Right renal pelvis (tissue), 4 donors: Measurements from ENCODE around the gene DAP3. TPM values are rescaled to one million over a fixed set of nuclear protein-coding genes. Genes with fewer than 3 reads are reported as not detected.
"Not testable (repeated sequence)": the region's sequence is repeated elsewhere in the genome, so short reads cannot be mapped to it uniquely, and the experiment has no call there.

Experiments used
- DNase-seq, 4 donors: peaks; one replicate each; pipeline ENCODE4 v3.0.0-alpha.2; 2013; ENCODE audit warnings: low read depth in 4 of 4, low spot score in 3 of 4, missing footprints in 1 of 4
- polyA plus RNA-seq, 4 donors: library from polyadenylated mRNA; unstranded; fragments of 120-200 nt; gene quantifications; one replicate each; pipeline ENCODE4 v1.2.1, GENCODE V29; 2013; ENCODE audit not compliant: insufficient read length in 4 of 4

Gene DAP3
- polyA plus RNA-seq, 4 donors: 103 to 120 (median 113) TPM

DNA sequence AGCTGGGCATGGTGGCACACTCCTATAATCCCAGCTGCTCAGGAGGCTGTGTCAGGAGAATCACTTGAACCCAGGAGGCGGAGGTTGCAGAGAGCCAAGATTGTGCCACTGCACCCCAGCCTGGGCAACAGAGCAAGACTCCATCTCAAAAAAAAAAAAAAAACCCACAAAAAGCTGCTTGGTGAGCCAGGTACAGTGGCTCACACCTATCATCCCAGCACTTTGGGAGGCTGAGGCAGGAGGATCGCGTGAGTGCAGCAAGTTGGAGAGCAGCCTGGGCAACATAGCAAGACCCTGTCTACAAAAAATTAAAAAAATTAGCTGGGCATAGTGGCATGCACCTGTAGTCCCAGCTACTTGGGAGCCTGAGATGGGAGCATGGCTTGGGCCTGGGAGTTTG is 26.2 kb downstream of the DAP3 start:
- DNase-seq: not testable (repeated sequence)

DNA sequence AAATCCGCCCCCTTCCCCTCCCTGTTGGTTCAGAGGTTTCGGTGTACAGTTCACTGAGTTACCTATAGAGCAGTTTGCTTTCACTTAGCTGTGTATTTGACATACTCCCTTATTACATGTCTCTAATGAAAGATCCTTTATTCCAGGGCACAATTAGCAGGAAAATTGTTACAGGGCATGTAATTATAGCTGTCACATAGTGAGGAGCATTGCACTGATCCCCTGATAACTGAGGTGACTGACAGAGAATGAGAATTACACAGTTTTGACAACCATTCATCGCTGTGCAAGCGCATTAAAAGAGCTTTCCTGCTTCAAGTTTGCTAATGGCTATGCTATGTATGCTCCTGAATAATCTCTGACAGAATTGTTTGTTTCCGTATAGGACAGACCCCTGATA is 26.9 kb downstream of the DAP3 start:
- DNase-seq: no peak

- DNase-seq: no peak
Observed at GRCh38 chr1:155717041-155717440, 28.1 kb downstream of the DAP3 start.

- not testable (repeated sequence) for DNase-seq
Observed at GRCh38 chr1:155718524-155719115, 29.7 kb downstream of the DAP3 start.

DNA sequence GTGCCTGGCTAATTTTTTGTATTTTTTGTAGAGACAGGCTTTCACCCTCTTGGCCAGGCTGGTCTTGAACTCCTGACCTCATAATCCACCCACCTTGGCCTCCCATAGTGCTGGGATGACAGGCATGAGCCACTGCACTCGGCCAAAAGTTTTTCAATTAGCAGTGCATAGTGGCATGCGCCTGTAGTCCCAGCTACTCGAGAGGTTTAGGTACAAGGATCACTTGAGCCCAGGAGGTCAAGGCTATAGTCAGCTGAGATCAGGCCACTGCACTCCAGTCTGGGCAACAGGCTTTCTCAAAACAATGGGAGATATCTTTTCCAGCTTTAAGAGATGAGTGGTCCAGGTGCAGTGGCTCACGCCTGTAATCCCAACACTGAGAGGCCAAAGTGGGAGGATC is 30.8 kb downstream of the DAP3 start:
- no peak for DNase-seq

GRCh38 chr1:155725142-155725541 is 36.3 kb downstream of the DAP3 start:
- no peak for DNase-seq

DNA sequence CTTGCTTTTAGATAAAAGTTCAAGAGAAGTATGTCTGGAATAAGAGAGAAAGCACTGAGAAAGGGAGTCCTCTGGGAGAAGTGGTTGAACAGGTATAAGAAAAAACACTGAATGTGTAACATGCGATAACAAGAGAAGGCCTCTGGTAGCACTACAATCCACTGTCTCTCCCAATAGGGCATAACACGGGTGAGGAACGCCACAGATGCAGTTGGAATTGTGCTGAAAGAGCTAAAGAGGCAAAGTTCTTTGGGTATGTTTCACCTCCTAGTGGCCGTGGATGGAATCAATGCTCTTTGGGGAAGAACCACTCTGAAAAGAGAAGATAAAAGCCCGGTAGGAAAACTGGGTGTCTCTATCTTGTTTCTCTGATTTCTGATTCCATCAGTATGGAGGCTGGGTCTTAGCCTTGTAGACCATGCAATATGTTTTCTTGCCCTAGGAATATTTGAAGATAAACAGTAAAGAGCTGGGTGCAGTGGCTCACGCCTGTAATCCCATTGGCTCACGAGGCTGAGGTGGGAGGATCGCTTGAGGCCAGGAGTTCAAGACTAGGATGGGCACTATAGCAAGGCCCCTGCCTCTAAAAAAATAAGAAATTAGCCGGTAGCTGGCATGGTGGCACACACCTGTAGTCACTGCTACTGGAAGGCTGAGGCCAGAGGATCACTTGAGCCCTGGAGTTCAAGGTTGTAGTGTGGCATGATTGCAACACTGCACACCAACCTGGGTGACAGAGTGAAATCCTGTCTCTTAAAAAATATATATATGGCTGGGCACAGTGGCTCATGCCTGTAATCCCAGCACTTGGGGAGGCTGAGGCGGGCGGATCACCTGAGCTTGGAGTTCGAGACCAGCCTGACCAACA is 40.4 kb downstream of the DAP3 start:
- DNase-seq: peak in 3 of 4 donors; percentile 33 to 41 (median 35)

DNA sequence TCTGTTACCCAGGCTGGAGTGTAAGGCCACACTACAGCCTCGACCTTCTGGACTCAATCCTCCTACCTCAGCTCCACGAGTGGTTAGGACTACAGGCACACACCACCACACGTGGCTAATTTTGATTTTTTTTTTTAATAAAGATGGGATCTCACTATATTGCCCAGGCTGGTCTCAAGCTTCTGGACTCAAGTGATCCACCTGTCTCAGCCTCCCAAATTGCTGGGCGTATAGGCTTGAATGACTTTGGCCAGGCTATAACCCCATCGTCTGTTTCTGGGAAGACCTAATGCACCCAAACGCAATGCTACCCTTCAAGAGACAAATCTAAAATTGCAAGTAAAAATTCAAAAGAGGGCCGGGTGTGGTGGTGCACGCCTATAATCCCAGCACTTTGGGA is 52.1 kb downstream of the DAP3 start:
- DNase-seq: no peak

GRCh38 chr1:155741908-155742307 is 53.0 kb downstream of the DAP3 start:
- DNase-seq: no peak

GRCh38 chr1:155744711-155745283 is 55.9 kb downstream of the DAP3 start:
- DNase-seq: no peak

DNA sequence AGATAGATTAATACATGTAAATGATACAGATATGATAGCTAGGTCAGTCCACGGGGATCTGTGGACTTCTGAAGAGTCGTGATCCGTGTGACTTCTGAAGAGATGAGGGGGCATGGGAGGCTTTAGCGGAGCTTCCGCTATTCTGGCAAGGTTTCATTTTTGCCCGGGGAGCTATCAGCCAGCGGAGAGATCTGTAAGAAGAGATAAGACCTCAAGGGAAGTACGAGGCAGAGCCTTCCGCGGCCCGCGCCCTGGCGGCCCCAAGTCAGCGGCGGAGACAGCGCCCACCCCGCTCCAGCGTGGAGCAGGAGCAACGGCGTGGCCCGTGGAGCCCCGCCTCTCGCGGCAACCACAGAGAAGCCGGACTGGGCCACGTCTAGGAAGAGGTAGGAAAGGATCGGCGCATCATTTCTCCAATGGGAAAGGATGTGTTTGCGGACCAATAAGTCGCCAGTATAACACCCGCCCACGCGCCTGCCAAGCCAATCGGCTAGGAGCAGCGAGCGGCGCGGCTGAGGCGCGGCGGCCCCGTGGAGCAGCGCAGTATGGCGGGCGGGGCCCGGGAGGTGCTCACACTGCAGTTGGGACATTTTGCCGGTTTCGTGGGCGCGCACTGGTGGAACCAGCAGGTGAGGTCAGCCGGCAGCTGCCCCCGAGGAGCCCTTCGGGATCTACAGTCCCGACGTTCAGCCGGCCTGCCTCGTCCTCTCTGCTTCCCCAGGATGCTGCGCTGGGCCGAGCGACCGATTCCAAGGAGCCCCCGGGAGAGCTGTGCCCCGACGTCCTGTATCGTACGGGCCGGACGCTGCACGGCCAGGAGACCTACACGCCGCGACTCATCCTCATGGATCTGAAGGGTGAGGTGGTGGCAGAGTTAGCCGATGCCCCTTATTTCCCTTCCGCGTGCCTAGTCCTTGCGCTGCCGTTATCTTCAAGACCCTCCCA is 56.7 kb downstream of the DAP3 start:
- peak; percentile 83 to 87 (median 86) for DNase-seq

- DNase-seq: not testable (repeated sequence)
Observed at GRCh38 chr1:155747586-155747985, 58.7 kb downstream of the DAP3 start.

DNA sequence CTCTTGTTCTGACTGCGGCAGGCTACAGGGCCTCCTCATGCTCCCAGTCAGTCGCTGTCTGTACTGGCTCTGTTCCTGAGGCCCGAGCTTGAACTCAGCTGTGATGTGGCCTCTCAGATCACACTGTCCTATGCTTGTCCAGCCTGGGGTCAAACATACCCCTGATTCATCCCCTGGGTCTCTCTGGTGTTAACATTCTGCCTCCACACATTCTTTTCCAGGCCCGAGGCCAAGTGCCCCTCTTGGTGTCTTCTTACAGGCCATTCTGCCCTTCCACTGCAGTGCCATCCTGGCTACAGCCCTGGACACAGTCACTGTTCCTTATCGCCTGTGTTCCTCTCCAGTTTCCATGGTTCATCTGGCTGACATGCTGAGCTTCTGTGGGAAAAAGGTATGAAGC is 59.2 kb downstream of the DAP3 start:
- DNase-seq: not testable (repeated sequence)

- DNase-seq: not testable (repeated sequence)
Observed at GRCh38 chr1:155759017-155759416, 70.1 kb downstream of the DAP3 start.

DNA sequence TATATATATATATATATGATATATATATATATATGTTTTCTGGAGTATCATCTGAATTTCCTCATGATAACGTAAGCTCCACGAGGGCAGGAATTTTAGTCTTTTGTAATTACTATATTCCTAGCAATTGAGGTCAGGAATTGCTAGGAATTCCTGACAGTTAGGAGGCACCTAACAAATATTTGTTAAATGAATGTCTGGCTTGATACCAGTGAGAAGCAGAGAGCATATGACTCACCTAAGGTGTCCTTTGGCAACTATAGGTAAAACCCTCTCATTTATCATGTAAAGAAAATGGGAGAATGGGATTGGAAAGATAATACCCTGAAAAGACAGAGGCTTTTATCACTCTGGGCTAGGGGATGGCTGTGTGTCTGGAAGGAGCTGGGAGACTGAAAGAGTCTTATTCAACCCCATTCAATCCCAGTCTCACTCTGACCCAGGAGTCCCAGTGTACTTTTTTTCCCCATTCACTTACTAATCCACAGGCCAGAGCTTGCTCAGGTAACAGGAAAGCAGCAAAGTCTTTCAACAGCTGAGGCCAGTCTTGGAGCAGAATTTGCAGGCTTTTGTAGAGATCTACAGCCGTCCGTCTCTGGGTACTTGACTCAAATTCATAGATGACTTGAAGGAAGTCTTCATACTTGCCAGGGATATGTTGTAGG is 71.2 kb downstream of the DAP3 start:
- DNase-seq: no peak

- no peak for DNase-seq
Observed at GRCh38 chr1:155760751-155761475, 72.0 kb downstream of the DAP3 start.

DNA sequence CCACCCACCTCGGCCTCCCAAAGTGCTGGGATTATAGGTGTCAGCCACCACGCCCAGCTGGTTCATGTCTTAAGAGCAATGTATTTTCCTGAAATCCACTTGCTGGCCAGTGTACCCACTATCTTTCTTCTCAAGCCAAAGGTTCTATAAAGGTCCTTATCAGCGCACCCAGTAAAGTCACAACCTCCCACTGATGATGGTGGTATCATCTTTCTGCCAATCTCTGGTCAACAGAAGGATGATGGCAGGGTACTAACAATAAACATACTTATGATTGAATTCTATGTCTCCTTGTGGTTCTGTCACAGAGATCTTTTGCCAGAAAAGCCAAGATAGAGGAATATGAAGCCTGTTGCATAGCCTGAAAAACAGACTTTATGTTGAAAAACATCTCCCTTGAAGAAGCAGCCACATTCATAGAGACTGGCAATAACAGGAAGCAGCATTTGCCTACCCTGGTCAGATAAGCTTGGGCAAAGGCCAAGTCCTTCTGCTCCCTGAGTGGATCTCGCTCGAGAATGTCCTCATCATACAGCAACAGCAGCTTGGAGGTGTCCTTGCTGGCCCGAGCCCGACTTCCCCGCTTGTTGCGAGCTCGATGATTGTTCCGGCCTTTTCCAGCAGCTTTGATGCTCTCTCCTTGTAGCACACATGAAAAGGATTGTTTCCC is 73.0 kb downstream of the DAP3 start:
- DNase-seq: no peak

GRCh38 chr1:155763090-155763815 is 74.4 kb downstream of the DAP3 start:
- not testable (repeated sequence) for DNase-seq
